Epithelial cell of esophagus (primary cell): ENCODE measurements around the gene CDKAL1.
A peak's percentile ranks its signal among the peaks of the same experiment; 100 is the strongest.

Source experiments
- DNase-seq: peaks from one replicate; pipeline ENCODE4 v3.0.0; 2010; ENCODE audit warnings: low read depth
- H3K4me3 ChIP-seq: 2 replicates; pipeline ENCODE4 v1.5.1; 2011; ENCODE audit warnings: mild to moderate bottlenecking, low read length, control low read depth
- CTCF ChIP-seq: IDR thresholded peaks from 2 replicates; pipeline ENCODE4 v1.5.1; 2011; ENCODE audit warnings: low read depth, mild to moderate bottlenecking, low read length, control low read depth, inconsistent platforms; ENCODE audit not compliant: insufficient read depth; ENCODE audit errors: missing control alignments

CDKAL1 gene

GRCh38 chr6:20661721-20662120 is 127.5 kb downstream of the CDKAL1 start:
- no peak overlapping the region for H3K4me3 ChIP-seq
- peak; percentile 94 for DNase-seq
- no peak for TF ChIP-seq CTCF

- no peak for TF ChIP-seq CTCF
Measured at GRCh38 chr6:20664250-20664649, 130.0 kb downstream of the CDKAL1 start.

GRCh38 chr6:20665290-20665689 is 131.0 kb downstream of the CDKAL1 start:
- no peak for DNase-seq
- no peak overlapping the region for H3K4me3 ChIP-seq
- no peak for TF ChIP-seq CTCF

More at GRCh38 chr6:20664250-20664649, 130.0 kb downstream of the CDKAL1 start:
- no peak overlapping the region for H3K4me3 ChIP-seq
- DNase-seq, result no peak

GRCh38 chr6:20669571-20670314 is 135.5 kb downstream of the CDKAL1 start:
- no peak for DNase-seq
- no peak overlapping the region for H3K4me3 ChIP-seq
- TF ChIP-seq CTCF, result no peak

- no peak for TF ChIP-seq CTCF
- no peak overlapping the region for H3K4me3 ChIP-seq
- DNase-seq, result no peak
Measured at GRCh38 chr6:20670750-20671149, 136.5 kb downstream of the CDKAL1 start.

GRCh38 chr6:20672038-20672437 is 137.8 kb downstream of the CDKAL1 start:
- no peak for DNase-seq
- no peak for TF ChIP-seq CTCF
- no peak overlapping the region for H3K4me3 ChIP-seq

GRCh38 chr6:20673458-20673857 is 139.2 kb downstream of the CDKAL1 start:
- no peak for TF ChIP-seq CTCF

More at GRCh38 chr6:20673458-20673857, 139.2 kb downstream of the CDKAL1 start:
- H3K4me3 ChIP-seq, result no peak overlapping the region
- DNase-seq, result no peak
